HG03095 (cell line): ENCODE data around the gene MRPS6.

ENCODE experiments used
- ATAC-seq: cut with Tn5 transposase; IDR thresholded peaks from one replicate; pipeline ENCODE4 v1.9.1; 2021; ENCODE audit warnings: moderate library complexity; ENCODE audit not compliant: unreplicated experiment

Gene MRPS6

DNA sequence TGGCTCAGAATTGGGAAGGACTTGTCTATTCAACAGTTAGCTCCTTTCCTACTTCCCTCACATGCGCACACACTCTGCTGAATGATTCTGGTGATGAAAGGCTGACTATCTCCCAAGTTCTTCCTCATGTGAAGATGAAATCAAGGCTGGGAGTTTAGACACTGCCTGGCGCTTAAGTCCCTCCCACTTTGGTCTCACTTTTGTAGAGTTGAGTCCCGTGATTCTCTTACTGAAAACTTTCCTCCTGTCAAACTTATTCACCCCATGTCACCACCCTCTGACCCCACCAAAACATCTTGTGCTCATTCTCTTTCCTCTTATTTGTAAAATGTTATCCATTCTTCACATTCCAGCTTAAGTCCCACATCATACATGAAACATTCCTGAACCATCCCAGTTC, 8.4 kb upstream of the MRPS6 start:
- ATAC-seq: no peak

DNA sequence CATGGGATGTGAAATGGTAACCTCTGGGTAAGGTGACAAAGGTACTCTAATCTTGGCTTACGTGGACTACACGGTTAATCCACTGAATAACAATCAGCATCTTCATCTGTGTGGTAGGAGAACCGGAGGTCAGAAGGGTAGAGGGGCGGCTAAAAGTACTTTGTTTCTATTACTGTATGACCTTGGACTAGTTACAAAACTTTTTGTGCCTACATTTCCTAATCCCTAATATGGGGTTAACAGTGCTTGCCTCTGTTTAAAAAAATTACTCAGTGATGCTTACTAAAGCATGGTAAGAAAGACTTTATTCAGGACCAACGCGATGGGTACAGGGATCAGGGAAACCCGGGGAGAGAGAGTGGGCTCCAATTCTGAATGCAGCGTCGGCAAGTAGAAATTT, 1.7 kb upstream of the MRPS6 start:
- ATAC-seq: no peak

DNA sequence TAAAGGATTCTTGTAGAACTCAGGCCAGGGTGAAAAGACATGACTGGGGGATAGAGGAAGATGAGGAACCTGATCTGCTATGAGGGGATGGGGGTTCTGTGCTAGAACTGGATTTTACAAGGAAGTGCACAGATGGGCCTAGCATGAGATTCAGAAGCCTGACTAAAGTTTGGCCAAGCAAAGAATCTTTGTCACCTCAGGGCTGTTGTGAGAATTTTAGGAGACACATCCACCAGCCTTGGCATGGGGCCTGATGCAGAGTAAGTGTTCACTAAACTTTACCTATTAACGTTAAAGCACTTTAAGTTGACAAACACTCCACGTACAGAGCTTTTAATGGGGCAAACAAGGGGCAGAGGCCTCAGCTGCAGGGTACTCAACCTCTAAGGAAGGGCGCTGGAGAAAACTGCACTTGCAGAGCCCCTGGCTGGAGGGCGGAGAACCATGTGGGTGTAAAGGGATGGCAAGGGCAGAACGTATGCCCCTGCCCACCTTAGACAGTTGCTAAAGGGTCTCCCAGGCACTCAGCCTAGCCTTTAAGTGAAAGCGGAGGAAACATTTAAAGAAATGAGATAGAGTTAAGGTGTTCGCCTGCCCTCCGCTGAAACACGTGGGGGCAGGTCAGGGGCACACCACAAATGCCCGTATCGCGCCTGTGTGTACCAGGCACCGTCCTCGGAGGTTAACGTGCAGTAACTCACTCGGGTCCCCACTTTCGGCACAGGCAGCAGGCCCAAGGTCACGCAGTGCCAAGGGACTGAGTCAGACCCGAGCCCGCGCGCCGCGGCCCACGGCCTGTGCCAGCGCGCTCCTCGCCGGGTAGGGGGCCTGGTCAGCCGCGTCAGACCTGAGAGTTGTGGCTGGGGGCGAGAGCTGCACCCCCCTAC, 990 bp upstream of the MRPS6 start:
- no peak for ATAC-seq

DNA sequence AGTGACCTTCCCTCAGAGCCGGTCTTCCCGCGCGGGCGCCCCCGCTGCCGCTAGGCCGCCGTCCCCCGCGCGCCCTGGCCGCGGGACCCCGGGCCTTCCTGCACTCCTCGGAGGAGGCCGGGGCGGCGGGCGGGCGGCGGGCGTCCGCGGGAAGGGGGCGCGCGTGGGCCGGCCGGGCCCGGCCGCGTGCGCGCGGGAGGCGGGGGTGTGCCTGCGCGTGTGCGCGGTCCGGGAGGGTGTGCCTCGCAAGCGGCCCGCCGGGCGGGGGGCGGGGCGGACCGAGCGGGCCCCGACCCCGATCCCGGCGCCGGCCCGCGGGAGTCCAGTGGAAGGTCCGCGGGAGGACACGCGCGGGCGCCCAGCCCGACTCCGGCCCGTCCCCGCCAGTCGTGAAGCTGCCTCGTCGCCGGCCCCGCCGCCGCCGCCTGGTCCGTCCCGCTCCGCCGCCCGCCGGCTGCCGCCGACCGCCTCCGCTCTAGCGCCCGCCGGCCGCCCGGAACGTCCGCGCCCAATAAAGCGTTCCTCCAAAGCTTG, 438 bp downstream of the MRPS6 start:
- ATAC-seq: peak; percentile 36

DNA sequence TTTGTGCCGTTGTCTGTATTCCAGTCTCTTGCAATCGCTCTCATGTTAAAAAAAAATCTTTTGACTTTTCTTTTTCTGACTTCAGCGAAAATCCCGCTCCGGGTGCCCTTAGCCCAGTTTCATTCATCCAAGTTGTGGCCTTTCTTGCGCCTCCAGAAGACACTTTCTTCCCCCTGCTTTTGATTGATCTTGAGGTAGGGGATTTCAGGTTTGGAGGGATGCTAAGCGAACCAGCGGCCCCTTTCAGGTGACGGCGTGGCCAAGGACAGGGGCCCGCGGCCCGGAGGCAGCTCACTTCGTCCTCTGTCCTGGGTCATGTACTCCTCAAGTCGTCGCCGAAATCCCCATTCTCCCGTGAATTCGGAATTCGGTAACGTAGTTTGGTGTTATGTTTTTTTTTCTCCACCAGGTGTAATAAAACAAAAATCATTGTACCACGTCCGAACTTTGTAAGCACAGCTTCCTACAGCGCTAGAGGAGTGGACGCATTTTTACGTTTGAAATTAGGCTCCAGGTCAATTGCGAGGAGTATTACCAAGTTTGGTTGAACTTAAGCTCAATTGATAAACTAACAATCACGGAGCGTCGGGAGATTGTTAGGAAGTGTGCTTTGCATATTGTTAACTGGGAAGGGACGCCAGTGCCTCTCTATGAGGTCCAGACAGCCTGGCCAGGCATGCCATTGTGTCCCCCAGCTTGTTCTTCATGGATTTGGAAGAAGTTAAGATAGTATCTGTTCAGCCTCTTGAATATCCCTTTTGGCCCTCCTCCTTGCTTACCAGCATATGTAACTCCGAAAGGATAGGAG, 1.1 kb downstream of the MRPS6 start:
- ATAC-seq: peak; percentile 1

DNA sequence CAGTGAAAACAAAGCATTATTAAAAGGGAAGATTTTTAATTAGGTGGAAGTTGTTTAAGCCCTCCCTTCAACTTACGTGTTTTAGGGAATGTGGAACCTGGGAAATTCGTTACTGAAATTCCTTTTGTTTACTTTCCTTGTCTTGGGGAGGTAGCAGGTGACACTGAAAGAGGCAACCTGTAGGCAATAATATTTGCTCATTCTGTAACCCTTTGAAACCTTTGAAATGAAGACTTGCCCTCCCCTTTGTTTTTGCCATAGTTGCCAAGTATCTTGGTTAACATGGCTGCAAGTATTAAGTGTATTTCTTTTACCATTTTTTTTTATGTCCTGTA, 1.7 kb downstream of the MRPS6 start:
- no peak for ATAC-seq

DNA sequence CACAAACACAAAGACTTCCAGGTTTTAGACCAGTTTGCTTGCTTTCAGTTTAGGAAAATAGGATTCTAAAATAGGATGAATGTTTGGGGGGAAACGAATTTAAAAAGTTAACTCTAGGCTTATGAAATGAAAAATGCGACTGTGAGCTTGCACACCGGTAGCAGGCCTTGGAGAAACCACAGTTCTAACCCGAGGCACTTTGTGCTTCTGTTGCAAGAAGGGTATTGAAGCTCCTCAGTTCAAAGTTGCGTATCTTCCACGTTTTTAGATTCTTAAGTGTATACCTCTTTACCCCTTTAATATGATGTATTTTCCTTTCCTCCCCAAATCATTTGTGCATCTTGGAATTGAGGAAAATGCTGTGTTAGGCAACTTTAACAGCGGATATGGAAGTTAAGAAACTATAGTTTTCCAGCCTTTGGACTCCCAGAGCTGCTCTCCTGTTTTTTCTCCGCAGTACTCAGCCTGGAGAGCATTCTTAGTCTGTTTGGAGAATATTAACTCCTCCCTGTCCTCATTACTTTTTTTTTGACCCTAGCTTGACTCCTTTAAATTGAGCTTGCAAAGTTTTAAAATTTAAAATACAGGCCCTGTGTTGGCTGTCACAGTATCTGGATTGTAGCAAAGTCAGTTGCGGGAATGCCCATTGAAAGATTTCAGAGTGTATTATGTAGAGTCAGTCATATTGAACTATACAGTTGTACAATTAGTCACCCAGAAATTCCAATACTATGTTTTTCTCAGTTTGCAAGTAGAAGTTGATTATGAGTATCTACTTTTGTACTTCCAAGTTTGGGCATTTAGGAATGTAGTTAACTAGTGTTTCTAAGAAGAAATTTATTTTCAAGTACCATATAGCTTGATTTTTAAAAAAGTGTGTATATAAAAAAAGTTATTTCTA, 2.6 kb downstream of the MRPS6 start:
- ATAC-seq: no peak

DNA sequence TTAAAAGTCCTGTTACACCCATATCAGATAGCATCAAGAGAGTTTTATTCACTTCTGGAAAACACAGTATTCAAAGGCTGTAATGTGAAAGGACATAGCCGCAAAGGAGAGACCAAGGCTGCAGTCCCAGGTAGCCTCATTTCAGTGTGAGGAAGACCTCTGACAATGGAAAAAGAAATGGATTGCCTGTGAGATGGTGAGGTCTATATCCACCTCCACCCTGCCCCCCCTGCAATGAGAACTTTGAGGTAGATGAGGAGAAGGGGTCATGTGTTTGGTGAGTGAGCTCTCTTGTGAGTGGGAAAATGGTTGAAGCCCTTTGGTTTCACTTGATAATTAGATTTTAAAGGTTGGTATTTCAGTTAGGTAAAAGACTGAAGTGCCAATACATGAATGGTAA, 3.5 kb downstream of the MRPS6 start:
- no peak for ATAC-seq

DNA sequence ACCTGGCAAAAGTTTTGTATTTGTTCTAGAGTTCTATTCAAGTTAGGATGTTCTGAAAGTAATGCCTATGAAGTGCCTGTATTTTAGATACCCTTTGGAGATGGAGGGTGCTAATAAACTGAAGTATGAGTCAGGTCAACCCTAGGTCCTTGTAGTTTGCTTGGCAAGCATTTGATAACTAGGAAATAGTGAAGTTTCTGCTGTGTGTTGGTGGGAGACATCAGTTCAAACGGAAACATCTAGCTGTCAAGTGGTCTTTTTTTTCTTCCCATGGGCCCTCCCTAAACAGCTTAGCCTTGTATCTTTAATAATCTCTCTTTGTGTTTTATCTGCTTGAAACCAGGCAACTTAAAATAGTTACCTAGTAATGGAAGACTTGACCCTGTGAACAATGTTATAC, 4.5 kb downstream of the MRPS6 start:
- ATAC-seq: no peak

DNA sequence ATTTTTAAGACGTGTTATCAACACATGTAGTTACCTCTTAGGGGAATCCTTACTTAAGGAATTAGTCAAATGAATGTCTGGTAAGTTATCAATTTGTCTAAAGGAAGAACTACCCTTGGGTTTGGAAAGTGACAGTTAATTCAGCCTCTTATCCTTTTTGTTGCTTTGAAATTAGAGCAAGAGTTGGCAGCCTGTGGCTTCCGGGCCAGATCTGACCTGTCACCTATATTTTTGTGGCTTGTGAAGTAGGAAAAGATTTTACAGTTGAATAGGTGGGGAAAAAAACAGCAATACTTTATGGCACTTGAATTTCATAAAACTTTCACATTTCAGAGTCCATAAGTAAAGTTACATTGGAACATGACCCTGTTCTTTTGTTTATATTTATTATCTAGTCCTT, 5.5 kb downstream of the MRPS6 start:
- no peak for ATAC-seq

DNA sequence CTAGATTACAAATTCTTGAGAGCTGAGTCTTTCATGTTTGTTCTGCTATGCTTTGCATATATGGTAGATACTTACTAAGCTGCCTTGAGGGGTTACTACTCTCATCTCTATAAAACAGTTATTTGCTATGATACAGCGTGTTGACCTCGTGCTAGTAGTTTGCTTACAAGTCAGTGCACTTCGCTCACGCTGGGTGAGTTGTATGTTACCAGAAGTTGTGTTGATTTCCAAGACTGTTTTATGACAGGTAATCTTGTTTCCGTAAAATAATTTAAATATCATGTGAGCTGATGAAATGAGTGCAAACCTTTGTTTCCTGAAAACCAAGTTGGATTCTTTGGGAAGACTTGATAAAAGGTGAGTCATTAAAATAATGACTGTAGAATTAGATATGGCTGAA, 7.3 kb downstream of the MRPS6 start:
- ATAC-seq: no peak

DNA sequence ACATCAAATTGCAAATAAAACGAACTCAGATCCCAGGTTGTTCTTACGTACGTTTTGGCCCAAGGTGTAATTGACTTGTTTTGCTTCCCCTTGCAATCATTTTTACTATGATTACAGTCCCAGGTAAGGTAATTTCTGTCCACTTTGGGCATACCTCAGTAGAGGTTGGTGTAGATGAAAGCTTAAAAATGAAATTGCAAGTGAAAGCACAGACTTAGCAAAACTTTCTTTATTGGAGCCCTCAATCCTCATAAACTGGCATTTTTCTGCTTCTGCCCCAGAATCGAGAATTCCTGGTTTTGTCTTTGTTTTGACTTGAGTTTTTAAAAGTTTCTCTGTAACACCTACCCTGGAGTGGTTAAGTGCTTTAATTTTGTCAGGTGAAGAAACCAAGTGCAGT, 9.4 kb downstream of the MRPS6 start:
- ATAC-seq: no peak

DNA sequence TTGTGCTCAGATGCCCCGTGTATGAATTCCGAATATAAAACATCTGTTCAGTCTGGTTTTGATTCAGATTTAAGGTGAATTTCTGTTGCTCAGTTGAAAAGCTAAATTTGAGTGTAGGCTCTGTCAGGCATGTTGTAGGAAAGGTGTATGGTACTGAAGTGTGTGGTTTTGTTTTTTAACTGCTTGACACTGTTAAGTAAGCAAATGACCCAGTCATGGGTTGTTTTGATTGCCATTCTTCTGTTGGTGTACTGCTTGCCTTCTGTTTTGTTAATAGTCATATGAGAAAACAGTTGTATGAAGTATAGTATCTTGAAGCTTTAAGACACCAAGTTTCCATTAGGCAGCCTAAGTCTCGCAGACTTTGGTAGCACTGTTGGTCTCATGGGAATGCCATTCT, 10.0 kb downstream of the MRPS6 start:
- ATAC-seq: no peak

DNA sequence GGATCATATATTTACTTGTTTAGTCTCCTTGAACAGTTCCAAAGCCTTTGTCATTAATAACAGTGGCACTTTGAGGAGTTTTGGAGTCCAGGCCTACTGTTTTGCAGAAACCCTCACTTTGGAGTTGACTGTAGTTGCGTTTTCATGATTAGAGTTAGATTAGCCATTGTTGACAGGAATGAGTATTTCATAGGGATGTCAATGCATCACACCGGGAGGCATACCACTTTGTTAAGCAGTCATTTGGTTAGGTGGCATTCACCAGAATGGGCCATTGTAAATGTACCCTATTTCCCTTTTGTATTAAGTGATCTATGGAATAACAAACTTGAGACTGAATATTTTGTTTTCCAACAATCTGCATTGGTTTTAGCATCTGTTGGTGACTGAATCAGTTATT, 11.8 kb downstream of the MRPS6 start:
- no peak for ATAC-seq

DNA sequence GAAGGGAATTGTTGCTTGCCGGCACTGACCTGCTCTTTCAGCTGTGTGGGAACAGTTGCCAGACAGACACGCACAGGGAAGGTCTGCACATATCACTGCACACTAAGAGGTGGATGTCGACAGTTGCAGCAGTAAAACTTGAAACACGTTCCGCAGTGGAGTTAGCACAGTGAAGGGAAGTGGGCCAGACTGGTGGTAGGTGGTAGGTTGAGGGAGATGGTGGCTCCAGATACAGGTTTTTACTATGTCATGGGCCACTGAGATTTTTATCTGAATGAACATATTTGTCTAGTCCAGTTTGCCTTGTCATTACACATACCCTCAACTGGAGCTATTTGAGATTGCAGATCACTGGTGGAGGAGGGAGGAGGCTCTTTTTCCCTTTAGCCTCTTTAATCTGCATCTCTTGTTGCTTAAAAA, 13.5 kb downstream of the MRPS6 start:
- no peak for ATAC-seq

DNA sequence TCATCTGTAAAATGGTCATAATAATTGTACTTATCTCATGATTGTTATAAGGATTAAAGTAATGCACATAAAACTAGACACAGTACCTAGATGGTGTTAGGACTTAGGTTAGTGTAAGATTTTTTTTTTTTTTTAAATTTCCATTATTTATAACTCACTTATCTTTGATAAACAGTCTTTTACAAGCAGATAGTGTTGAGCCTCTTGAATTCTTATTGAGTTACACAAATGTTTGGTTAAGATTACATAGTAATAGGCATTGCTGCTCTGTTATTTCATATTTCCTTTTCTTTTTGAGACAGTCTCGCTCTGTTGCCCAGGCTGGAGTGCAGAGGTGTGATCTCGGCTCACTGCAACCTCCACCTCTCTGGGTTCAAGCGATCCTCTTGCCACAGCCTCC, 15.4 kb downstream of the MRPS6 start:
- no peak for ATAC-seq

DNA sequence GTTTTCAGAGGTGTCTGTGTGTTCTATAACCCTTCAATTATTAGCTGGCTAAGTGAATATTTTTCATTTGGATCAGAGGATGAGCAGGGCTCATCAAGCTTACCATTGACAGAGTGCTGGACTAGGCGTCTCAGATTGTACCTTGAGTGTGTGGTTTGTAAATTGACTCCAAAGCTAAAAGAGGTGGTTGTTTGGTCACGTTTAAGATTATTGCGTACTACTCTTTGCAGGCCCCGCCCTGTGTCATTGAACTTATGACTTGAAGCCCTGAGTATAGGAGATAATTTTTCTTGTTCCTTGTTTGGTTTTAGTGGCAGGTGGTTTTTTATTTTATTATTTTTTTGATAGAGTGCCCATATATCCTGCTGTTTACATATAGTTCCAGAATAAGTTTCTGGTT, 17.7 kb downstream of the MRPS6 start:
- no peak for ATAC-seq

DNA sequence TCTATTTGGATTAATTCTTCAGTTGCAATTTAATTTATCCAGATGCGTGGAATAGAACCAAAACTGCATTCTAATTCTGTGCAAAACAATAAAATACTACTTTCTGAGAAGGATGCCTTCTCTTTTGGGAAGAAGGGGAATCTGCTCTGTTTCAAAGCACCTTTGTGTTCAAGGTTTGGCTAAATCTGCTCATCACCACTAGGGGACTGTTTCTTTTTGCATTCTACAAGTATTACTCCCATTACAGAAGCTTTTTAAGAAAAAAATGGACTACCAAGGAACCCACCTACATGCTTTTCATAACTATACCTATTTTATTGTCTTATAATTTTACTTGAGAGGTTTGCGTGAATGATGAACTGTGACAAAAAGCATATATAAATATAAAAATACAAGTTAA, 18.2 kb downstream of the MRPS6 start:
- ATAC-seq: no peak

DNA sequence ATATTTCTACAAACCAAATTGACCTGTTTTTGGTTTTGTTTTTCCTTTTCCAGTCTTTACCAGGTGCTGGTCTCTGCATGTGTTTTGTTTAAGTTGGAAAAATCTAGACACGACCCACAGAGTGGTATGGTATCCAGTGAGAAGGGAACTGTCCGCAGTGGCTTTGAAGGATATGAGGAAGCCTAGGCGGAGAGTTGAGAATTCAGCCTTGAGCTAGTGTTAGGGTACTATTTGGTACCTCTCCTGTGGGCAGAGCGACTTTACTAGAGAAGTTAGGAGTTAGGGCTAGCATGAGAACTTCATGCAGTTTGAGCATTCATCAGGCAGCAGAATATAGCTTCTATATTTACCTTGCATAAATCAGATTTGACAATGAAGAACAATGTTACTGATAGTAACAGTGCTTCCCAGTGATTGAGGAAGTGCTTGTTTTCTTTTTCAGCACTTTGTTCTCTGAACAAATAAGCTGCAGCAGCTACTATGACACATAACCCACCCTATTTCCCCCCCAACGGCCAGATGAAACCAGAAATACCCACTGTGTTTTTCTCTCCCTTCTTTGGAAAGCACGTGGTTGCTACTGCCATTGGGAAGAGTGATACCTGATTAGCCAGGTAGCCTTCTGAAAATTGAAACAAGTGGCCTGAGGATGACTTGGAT, 19.0 kb downstream of the MRPS6 start:
- no peak for ATAC-seq

DNA sequence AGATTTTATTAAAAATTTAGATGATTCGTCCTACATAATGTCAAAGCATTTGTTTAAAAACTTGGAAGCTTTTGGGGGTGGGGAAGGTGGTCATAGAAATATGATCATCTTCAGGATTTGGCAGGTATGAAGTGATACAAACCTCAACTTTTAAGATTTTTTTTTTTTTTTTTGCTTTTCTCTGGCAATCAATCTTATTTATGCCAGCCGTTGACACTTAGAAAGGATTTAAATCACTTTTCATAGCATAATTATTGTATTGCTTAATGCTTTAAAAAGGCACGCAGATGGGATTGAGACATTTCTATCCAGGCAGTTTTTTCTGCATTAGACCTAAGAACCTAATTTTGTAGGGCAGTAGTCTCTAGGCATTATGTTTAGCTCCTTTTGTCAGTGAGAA, 19.7 kb downstream of the MRPS6 start:
- no peak for ATAC-seq

DNA sequence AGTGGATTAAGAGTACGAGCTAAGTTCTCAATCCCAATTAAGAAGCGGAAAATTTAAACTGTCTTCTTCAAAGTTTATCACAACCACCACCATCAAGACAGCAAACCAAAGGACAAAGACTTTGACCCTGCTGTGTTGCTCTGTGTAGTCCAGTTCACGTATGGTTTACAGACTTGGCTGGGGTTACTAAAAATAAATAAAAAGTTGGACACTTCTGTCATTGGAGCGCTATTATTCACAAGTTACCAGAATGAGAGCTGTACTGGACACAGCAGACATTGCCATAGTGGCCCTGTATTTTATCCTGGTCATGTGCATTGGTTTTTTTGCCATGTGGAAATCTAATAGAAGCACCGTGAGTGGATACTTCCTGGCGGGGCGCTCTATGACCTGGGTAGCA, 21.6 kb downstream of the MRPS6 start:
- ATAC-seq: no peak
